Stimulated activated CD8-positive, alpha-beta memory T cell treated with anti-CD3 and anti-CD28 coated beads, Interleukin-4, amount 100 ng/mL, for 24 hours (primary cell): ENCODE results near the gene NABP1.

ENCODE experiments used
- DNase-seq: peaks from one replicate; pipeline ENCODE4 v3.0.0-alpha.2; 2020; ENCODE audit warnings: low read depth

NABP1 gene

DNA sequence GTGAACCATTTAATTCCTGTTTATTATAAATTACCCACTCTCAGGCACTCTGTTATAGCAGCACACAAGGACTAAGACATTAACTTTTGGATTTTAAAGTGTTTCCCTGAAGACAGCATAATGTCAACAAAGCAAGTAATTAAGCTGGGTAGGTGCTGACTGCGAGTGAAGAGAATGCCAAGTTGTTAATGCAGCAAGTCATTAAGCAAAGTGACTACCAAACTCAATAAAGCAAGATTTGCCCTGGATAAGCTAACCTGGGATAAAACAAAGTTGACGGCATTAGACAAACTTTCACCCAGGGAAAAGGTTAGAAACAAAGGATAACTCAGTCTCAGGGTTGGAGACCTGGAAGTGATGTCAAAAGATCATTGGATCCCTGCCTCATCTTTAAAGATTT is 28.4 kb upstream of the NABP1 start:
- no peak for DNase-seq

DNA sequence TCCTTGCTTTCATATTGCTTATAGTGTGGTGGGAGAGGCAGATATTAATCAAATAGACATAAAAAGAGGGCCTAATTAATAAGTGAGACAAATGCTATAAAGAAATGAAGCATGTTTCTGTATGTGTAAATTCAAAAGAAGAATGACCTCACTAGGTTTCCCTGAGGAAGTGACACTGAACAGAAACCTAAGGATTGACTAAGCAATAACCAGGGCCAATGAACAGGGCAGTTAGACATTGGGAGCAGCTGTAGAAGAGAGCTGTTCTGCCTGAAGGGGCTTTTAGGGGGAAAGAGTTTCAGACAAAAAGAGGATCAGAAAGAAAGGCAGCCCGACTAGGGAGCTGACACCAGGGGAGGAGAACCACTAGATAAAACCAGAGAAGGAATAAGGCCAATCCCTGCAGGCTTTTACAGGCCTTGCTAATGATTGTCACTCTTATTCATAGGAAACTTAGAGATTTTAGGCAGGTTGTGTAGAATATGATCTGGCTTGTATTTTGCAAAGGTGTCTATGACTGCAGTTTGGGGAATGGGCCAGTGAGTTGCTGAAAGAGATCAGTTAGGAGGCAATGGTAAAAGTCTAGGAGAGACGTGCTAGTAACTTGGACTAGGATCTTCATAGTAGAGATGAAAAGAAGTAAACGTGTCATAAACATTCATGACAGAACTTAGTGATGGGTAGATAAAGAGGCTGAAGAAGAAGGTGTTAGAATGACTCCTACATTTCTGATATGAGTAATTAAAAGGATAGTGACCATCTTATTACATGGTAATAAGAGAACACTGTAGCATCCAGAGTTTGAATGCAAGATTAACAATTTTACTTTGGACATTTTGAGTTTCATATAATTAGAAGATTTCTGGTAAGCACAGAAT is 26.8 kb upstream of the NABP1 start:
- DNase-seq = no peak

DNA sequence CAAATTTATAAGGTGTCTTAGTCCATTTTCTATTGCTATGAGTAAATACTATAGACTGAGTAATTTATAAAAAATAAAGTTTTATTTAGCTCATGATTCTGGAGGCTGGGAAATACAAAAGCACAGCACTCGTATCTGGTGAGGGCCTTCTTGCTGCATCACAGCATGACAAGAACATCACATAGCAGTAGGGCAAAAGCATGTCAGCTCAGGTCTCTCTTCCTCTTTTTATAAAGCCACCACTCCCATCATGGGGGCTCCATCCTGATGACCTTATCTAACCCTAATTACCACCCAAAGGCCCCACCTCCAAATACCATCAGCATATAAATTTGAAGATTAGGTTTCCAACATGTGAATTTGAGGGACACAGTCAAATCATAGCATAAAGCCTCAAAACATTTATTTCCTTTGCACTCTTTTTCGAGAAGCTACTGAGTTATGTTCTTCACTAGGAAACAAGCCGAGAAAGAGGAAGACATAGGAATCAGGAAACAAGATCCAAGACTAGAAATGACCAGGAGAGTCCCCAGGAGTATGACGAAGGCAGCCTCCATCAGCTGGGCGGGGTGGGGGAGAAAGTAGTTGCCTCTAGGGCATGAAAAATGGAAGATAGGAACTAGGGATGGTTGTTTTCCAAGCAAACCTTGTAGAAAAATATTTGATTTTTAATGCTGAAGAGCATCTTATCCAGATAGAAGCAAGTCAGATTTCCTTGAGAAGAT is 24.1 kb upstream of the NABP1 start:
- no peak for DNase-seq

DNA sequence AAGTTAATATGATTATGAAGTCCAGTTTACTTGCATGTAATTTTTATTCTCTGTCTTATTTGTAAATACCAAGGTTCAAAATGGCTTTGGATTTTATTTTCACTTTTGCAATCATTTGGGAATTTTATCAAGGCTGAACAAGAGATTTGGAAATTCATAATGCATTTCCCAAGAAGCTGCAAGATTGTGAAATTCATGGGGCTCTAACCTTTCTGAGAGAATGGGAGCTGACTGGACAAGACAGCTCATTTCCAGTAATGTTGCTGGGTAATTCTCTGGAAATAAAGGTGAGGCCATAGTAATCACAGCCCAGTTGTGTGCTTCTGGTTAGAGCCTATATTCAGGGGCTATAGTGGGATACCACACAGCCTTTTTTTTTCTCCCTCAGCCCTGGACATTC is 21.5 kb upstream of the NABP1 start:
- DNase-seq = no peak

DNA sequence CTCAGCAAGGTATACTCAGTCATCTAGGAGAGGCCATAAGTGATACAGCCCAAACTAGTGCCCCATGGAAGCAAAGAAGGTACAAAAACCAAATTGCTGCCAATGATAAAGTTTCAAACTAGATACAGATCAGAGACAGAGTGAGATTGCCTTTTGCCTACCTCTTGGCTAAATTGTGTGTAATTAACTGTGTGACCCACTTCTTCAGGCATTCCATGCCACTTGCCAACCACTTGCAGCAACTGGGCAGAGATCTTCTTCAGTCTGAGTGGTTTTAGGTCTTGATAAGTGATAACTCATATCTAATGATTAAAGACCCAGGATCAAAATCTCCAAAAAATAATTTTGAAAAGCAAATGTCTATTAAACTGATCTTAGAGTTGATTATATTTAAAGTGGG is 21.1 kb upstream of the NABP1 start:
- DNase-seq = no peak

DNA sequence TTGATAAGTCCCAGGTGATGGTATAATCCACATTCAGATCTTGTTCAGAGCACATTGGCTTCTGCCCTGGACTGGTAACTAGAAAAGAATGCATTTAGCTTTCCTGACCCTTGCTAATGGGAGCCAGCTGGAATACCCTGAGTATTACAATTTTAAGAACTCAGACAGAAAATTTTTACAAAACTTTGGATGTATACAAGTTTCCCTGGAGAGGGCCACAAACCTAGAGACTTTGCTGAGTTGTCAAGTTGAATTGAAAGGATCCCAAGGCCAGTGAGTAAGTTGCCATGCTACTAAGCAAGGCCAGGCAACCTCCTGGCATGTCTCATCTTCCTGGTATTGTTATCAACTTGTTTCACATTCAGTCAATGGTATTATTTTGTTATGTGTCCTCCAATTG is 20.0 kb upstream of the NABP1 start:
- DNase-seq = no peak

DNA sequence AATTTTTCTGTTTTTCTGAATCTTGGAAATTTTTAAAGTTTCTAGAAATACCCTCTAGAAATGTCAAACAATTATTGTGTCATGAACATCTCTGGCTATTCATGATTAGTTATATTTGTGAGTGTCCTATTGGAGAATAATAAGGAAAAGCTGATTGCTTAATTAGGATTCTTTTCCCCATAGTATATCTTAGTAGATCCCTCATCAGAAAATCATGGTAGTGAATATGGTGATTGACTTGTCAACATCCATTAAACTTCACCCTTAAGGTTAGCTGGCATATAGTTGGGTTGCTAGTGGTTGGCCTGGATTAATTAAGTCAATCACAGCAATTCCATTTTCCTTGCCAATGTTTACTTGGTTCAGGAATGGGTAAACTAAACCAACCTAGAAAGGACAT is 18.7 kb upstream of the NABP1 start:
- no peak for DNase-seq

DNA sequence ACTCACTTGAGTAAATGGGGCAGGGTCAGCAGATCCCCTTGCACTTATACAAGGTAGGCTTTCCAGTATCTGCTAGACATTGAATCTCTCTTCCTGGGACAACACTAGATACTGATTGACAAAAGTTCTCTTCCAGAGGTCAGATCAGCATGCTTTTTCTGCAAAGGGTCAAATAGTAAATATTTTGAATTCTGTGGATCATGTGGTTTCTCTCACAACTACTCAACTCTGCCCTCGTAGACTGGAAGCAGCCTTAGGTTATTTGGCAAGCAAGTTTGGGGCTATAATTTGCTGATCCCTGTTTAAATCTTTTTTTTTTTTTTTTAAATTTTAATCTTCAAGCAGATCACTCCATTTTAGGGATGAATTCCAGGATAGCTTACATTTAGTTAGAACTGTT is 17.4 kb upstream of the NABP1 start:
- no peak for DNase-seq

DNA sequence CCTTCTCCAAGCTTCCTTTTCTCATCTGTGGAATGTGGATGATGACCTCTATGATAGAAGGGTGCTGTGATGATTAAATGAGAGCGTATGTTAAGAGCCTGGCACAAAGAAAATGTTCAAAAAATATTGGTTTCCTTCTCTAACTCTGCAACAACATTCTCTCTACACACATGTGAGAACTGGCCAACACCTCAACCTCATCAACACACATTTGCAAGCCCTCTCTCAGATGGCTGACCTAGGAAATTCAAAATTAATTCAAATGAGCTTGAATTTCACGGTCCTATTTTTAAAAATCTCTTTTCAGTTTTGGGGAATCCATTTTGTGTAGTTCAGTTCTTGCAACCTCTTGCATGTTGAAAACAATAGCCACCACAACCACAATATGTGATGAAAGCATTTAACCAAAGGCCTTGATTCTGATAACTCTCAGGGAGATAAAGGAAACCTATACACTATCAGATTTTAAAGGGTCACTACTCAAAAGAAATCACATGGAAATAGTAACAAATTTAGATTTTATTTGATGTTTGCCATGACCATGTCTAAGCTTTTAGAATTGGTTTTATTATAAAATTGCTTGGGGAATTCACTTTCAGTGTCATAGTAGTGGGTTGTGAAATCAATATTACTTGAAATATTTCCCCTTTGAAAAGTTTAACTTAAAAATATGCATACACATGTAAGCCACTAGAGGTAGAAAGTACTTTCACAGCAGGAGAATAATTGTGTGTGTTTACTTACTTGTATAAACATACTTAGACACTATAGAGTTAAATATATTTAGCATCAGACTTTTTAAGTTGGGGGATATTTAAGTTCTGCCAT is 16.6 kb upstream of the NABP1 start:
- DNase-seq = no peak

DNA sequence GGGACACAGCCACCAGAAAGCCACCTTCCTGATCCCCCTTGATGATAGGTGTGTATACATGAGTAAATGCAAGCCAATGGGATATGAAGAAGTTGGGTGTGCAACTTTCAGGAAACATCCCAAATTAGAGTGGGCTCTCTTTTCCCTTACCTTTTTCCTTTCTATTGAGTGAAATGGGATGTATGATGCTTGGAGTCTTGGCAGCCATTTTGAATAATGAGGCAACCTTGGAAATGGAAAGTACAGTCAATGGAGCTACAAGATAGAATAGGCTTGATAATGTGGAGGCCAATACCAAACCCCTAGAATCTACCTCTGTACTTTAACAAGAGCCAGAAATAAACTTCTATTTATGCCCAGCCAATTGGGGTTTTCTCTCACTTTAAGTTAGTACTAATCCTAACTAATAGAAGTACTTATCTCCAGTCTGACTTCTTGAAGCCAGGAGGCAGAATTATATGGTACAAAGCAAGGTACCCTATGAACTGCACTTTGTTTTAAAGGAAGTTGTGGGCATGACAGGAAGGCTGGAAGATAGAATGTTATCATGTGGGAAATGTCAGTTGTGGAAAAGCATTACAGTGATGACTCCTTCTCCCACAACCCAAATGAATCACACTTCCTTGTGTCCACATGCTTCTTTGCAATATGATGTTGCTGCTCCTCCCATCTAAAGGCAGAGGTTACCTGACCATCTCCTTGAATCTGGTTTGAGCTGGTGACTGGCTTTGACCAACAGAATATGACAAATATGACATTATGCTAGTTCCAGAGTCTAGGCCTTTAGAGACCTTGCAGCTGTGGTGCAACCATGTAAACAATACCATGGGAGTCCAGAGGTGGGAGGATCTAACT is 12.9 kb upstream of the NABP1 start:
- DNase-seq = no peak

DNA sequence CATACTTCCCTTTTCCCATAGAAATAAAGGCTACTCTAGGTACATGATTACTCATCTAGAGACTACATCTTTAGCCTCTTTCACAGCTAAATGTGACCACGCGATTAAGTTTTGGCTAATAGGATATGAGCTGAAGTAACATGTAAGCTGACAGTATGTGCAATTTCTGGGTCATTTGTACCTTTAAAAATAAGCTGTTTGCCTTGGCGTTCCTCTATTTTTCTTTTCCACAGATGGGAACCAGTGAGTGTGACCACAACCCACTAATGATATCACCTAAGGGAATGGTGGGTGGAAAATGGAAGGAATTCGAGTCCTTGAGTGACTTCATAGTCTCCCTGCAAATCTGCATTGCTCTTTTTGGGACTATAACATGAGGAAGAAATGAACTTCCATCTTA is 11.7 kb upstream of the NABP1 start:
- DNase-seq = no peak

DNA sequence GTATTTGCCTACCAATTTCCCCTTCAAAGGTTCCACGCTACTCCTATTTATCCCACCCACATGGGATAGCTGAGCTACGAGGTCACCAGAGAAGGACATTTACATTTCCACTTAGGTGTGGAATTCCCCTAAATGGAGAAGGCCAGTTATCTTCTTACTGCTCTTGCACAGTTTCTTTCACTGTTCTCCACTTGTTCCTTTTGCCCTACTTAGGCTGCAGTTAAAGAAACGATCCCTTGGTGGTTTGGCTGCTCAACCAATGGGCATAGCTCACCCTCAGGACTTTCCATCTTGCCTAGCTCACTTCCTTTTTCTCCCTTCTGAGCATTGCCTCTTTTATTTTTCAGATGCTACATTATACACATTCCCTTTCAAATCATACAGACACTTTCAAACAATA is 11.2 kb upstream of the NABP1 start:
- DNase-seq = no peak

DNA sequence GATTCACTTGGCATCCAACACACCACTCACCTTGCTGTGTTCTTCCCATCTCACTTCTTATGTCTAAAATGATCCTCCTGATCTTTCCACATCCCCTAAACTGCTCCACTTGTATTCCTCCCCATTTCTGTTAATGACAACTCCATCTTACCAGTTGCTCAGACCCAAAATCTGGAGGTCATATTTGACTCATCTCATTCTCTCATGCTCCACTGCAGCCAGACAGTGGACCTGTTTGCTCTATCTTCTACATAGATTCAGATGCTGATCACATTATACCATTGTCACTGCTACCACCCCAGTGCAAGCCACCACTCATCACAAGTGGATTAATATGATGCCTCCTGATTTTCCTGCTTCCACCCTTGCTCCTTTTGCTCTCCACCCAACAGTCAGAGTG is 7.9 kb upstream of the NABP1 start:
- DNase-seq = no peak

DNA sequence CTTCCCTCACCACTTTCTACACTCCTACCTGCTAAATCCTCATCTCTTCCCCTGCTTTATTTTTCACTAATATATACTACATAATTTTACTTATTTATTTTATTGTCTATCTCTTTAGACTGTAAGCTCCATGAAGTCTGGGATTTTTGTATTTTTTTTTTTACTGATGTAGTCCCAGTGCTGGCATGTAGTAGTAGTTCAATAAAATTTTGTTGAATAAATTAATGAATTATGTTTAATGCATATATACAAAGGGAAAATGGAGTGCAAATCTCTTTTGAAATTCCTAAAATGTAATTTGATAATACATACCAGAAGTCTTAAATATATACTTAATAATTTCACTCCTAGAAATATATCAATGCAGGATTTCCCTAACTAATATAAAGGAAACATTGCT is 7.1 kb upstream of the NABP1 start:
- DNase-seq = no peak

DNA sequence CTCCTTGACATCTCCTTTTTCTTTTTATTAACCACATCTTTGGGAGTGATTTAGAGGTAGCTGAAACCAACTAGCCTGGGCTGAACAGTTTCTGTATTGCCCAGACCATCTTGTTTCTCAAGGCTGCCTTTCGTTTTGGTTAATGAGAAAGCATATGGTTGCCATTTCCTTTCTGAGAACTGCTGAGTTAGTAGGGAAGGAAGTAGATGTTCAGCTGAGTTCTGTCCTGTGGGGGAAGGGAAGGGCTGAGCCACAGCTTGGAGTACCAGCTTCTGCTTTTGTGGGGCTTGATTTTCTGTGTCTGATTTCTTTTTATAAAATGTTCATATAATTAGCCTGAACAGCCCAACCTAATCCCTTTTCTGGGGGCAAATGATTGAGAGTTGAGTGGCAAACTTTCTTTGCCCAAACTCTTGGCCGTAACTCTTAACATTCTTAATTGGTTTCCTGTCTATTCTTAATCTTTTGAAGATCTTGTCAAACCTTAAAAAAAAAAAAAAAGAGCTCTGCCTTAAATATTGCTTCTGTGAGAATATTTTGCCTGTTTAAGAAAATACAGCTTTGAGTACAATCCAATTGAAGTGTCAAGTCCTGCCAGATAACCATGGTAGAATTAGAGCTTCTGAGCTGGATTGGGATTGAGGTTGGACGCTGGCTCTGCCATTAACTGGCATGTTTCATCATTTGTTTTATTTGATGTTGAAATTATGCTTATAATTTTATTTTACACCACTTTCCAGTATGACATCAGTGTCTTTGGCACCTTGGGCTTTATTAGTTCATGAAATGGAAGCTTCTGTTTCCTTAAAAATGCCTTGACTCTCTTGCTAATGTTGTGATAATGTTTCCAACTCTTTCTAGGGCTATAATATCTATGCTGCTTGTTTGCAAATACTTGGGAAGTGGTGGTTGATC is 1.9 kb upstream of the NABP1 start:
- DNase-seq = peak; percentile 18

DNA sequence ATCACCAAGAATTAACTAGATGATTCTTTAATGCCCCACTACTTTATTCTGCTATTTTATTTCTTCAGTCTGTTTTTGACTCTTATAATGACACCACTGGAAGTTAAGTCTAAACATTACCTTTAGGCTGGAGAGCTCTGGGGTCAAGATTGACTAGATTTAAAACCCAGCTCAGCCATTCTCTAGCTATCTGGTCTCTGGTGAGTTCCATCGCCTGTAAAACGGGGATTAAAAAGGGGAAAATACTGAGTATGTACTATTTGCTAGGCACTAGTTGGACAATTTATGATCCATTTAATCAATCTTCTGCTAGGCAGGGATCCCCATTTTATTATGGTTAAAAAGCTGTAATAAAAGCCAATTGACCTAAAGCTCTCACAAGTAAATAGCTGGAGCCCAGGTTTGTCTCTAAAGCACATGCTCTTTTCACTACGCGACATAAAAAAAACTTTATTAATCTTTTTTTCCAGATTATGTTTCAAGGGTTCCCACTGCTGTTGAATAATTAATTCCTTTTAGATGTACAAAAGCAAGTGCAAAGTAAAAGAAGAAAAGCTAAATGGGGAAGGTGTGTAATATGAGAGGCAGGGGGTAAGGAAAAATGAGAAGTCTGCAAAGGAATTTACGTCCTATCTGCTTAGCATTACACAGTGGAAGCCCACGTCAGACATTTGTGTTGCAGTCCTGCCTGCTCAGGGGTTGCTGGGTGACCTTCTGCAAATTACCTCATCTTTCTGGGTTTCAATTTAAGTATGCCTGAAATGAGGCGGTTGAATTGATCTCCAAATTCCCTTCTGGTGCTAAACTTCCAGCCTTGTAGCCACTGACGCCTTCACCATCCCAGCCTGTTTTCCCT is 918 bp upstream of the NABP1 start:
- DNase-seq = peak; percentile 20

DNA sequence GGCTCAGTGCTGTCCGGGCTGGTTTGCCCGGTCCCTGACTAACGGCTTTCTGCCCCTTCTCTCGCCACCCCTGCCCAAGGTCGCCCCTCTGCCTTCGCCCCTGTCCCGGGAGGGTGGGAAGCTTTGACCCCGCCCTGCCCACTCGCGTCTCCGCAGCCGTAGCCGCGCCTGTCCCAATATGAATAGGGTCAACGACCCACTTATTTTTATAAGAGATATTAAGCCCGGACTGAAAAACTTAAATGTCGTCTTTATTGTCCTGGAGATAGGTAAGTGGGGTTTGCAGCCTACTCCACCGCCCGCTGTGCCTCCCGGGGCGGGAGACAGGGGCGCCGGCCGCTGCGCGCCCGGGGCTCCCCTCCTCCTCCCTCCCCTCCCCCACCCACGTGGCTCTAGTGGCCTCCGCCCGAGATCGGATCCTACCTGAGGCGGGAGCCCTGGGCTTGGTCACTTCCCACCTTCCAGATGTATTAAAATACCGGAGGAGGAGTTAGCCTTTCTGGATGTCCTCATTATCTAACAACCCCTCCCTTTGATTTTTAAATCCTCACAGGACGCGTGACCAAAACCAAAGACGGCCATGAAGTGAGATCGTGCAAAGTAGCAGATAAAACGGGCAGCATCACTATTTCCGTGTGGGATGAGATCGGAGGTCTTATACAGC is 633 bp downstream of the NABP1 start:
- DNase-seq = peak; percentile 47

DNA sequence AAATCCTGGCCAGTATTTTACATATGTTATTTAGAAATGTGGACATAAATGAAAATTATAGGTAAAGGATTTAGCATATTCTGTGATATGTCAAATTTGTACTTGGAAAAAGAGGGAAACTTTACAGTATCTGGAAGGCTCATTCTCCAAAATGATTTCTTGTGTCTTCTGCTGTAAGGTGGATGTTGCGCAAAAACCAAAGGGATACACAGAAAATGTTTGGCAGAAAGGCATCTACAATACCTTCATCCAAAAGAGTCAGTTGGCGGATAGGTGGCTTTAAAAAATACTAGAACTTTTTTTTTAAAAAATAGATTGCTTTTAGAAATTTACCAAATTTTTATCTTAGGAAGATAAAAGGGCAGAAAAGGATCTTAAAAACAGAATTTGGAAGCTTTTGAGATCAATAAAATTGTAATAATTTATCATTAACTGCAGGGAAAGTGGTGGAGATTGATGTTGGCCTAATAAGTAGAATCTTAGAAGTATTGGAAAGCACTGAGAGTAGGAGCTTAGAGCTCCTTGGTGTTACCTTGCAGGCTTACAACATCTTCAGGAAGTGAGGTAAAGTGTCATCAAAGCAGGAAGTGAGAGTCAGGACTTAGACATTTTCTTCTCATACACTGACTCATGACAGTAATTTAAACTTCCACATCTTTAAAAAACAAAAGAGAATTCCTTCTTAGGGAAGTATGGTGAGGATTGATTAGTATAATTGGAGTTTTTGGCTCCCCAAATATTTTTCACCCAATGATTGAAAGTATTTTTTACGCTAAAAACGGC is 2.1 kb downstream of the NABP1 start:
- DNase-seq = no peak
